GM10266 (cell line): ENCODE measurements around the gene NCBP3.
A peak's percentile ranks its signal among the peaks of the same experiment; 100 is the strongest.

Source experiments
- DNase-seq: peaks from one replicate; pipeline ENCODE4 v3.0.0; 2012; ENCODE audit errors: extremely low spot score
- CTCF ChIP-seq: IDR thresholded peaks from 2 replicates; pipeline ENCODE4 v1.5.1; 2012; ENCODE audit warnings: mild to moderate bottlenecking, low read depth; ENCODE audit not compliant: control insufficient read depth, insufficient read depth; ENCODE audit errors: missing control alignments

The NCBP3 gene

DNA sequence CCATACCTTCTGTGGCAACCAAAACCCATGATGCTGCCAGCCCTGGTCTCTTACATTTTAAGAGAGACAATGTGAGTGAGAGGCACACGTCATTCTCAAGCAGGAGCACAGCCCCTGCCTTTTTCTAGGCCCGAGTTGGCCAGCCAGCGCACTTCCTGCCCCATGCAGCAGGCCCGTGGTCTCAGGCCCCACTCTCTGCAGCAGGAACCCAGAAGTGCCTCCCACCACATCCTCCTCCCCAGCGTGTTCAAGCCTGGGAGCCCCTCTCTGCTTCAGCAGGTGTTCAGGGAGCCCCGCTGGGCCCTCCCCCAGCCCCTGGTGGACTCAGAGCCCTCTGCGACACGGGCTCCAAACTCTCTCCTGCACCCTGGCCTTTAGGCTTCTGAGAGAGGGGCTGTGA lies 75.6 kb downstream of the NCBP3 start:
- DNase-seq = no peak
- TF ChIP-seq CTCF = no peak

GRCh38 chr17:3768769-3769168 lies 77.3 kb downstream of the NCBP3 start:
- DNase-seq = no peak
- TF ChIP-seq CTCF = no peak

- no peak for TF ChIP-seq CTCF
- DNase-seq = no peak
Observed at GRCh38 chr17:3768341-3768740, 77.7 kb downstream of the NCBP3 start.

DNA sequence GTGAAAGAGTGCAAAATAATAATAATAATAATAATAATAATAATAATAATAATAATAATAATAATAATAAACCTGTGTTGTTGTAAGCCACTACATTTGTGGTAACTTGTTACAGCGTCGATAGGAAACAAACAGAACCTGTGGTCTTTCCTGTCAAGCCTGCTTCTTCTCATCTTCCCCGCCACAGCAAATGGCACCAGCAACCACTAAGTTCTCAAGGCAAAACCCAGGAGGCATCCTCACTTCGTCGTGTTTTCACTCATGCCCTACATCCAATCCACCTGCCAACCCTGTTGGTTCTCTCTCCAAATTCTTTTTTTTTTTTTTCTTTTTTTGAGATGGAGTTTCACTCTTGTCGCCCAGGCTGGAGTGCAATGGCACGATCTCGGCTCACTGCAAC lies 79.3 kb downstream of the NCBP3 start:
- TF ChIP-seq CTCF = no peak
- DNase-seq = no peak

- no peak for DNase-seq
- no peak for TF ChIP-seq CTCF
Observed at GRCh38 chr17:3765981-3766380, 80.1 kb downstream of the NCBP3 start.

- TF ChIP-seq CTCF = no peak
- DNase-seq = no peak
Observed at GRCh38 chr17:3763777-3764170, 82.3 kb downstream of the NCBP3 start.

GRCh38 chr17:3762922-3763776 lies 82.9 kb downstream of the NCBP3 start:
- peak; percentile 83 for DNase-seq
- TF ChIP-seq CTCF = no peak
